Activated naive CD8-positive, alpha-beta T cell treated with anti-CD3 and anti-CD28 coated beads, Interleukin-2, amount 50 U/mL, for 16 hours (primary cell): ENCODE data around the gene MEIS2.

Experiments used
- DNase-seq: peaks from one replicate; pipeline ENCODE4 v3.0.0-alpha.2; 2020; ENCODE audit warnings: low read depth, low spot score

MEIS2 gene

GRCh38 chr15:36901012-36901411 lies 199.3 kb downstream of the MEIS2 start:
- DNase-seq = no peak

GRCh38 chr15:36899696-36900095 lies 200.7 kb downstream of the MEIS2 start:
- DNase-seq = no peak

DNA sequence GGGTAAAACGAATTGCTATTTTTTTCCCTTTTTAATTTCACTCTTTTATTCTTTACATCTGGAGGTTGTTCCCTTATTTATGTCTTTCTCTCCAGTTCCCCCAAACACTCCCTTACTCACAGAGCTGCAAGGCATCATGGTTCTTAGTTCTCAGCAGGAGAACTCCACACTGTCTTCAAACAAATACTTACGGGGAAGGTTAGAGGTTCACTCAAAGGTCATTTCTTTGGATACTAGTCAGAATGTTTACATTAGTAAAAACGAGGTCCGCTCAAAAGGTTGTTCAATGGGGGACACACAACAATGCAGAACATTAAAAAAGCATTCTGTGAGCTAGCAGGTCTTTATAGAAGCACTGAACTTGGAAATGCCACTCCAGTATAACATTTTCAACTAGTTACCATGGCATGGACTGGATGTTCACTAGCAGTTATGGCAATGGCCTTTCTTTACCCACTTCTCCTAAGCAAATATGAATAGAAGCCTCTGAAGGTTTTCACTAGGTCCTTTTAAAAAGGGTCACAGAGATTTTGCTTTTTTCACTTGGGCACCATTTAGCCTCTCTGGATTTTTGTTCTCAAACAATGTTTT lies 201.7 kb downstream of the MEIS2 start:
- DNase-seq = no peak

GRCh38 chr15:36897834-36898233 lies 202.5 kb downstream of the MEIS2 start:
- no peak for DNase-seq

- no peak for DNase-seq
These were observed 203.4 kb downstream of the MEIS2 start for GRCh38 chr15:36896949-36897348.

GRCh38 chr15:36894075-36894474 lies 206.3 kb downstream of the MEIS2 start:
- no peak for DNase-seq

GRCh38 chr15:36893276-36893675 lies 207.1 kb downstream of the MEIS2 start:
- DNase-seq = no peak

DNA sequence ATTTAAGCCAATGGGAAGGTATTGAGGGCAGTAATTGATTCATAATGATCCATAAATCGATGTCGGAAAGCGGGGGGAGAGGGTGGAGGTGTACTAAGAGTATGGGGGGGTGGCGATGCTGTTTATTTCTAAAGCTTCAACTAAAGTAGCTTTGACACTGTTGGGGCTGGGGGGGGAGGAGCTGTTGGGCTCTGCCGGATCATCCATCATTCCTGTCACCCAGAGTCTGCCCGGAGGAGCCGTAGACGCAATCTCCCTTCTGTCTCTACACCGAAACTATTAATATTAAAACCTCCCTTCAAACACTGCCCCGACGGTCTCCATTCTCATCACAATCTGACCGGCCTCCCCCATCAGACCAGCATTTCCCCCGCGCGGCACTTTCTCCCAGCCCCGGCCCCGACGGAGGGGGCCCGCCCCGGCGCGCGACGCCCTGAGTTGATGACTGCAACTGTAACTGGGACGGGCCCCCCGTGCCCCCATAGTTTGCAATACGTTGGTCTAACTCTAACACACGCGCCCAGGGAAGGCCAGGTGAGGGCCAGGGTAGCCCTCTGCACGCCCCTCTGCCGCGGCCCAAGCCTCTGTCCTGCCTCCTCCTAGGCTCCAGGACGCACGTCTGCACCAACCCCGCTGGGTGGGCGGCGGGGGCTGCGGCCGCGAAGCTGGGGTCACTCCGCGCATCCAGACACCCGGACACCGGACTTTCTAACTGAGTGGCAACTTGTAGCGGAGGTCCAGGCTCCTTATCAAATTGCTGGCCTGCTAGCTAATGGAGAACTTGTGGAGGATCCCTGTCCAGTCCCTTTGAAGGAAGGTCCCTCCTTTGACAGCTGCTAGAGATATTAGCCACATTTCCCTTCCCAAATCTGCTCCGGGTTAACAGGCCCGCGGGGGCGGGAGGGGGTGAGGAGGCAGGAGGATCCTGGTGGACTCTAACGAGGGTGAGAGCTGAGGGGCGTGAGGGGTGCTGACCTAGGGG lies 212.0 kb downstream of the MEIS2 start:
- DNase-seq = no peak

DNA sequence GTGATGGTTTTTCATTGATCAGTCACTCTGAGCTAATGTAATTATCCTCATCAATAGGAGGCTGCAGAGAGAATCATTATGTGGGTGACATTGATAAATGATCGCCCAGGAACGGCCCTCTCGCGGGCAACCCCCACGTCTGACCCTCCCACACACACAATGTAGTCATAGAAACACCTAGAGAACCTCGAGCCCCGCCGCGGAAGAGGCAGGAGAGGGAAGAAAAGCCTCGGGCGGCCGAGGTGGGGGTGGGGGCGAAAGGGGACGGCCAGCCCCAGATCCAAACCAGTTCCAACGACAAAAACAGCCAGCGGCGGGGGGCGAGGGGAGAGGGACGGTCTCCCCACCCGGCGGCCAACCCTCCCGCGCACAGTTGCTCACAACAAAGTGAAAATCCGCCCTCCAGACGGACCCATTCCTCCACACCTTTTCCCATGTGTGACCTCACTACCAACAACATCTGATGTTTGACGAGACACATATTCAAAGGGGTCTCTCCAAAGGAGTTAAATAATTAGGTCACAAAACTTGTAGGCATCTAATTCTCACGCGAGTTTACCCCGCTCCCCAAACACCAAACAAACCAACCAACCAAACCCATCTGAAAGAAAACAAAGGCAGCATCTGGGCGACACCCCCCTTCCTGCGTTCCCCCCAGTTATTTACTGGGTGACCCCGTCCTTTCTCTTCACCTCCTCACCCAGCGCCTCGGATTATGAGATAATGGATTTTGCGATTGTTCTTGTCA lies 213.0 kb downstream of the MEIS2 start:
- no peak for DNase-seq

- no peak for DNase-seq
These were observed 213.6 kb downstream of the MEIS2 start for GRCh38 chr15:36886701-36887100.

- no peak for DNase-seq
These were observed 214.2 kb downstream of the MEIS2 start for GRCh38 chr15:36886191-36886590.

GRCh38 chr15:36885771-36886170 lies 214.6 kb downstream of the MEIS2 start:
- no peak for DNase-seq

- no peak for DNase-seq
These were observed 215.3 kb downstream of the MEIS2 start for GRCh38 chr15:36884936-36885635.

DNA sequence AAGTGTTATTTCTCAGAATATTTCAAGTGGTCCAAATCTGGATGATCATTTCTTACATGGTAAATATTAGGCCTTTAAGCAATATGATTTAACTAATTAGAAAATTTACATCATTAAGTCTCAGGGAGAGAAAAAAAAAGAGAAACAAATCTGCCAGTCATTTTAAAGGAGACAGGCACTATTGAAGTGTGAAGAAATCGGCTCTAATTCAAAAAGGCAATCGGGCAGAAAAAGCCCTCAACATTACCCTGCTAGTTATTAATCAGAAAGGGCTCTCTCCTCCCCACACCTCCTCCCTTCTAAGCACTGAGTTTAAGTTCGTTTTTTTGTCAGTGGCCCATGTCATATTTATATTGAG lies 215.9 kb downstream of the MEIS2 start:
- no peak for DNase-seq

GRCh38 chr15:36883713-36884517 lies 216.4 kb downstream of the MEIS2 start:
- DNase-seq = no peak

DNA sequence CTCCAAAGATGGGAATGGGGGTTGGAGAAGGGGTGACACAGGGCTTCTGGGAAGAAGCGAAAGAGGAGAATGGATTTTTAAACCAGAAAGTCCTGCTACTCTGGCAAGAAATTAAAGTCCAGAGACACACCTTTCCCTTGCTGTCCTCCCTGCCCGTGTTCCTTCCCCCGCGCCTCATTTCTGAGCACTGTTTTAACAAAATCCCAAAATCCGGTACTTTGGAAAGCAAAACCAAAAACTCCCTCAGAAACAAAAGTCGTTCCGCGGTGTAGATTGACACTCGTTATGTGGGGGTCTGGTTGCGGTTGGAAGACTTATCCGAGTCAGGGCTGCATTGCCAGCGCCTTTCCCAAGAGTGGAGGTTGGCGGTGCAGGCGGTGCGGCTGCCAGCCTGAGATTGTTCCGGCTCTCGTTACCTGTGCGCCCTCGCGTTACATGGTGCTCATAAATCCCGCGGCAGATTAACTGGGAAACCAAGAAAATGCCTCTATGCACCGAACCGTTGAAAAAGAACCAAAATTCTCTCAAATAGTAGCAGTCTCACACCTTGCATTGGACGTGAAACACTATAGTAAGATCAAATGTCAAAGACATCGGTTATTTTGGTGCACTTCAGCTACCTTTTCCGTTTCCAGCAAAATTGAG lies 217.7 kb downstream of the MEIS2 start:
- no peak for DNase-seq

DNA sequence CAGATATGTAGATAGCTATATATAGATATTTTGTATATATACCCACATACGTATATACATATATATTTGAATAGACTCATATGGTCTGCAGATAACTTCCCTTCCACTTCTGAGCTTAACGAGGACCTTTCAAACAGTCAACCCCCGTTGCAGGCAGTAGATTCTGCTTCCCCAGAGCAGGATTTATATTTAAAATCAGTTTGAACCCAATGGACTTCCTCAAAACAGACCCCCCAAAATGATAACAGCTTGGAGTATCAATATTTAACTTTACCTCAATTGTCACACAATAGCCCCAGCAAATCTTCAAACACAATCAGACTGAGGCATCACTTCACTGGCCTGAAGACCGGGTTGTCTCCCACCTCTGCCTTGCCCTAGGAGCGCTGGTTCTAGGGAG lies 218.3 kb downstream of the MEIS2 start:
- no peak for DNase-seq

DNA sequence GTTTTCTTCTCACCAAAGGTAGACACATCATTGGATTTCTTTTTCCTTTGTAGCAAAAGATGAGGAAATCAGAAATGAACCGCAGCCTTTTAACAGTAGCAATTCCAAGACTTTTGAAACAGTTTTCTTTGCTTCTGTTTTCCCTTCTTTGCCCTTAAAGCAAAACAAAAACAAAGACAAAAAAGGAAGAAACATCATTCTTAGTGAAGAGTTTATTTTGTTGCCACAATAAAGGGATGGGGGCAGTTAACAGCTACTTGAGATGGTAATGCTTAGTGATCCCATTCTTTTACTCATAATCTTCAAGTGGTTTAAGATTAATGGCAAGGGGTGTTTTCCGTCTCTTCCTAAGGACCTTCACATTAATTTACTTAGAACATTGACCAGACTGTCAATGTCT lies 218.8 kb downstream of the MEIS2 start:
- no peak for DNase-seq

GRCh38 chr15:36880913-36881460 lies 219.4 kb downstream of the MEIS2 start:
- DNase-seq = no peak

- DNase-seq = no peak
These were observed 220.0 kb downstream of the MEIS2 start for GRCh38 chr15:36880224-36880912.
